Esophagus (tissue), 2 donors: ENCODE data around the gene TSPAN18. TPM values are rescaled to one million over a fixed set of nuclear protein-coding genes. Genes with fewer than 3 reads are reported as not detected.

Experiments used
- H3K27ac ChIP-seq, 2 donors: one replicate each; pipeline ENCODE4 v1.5.1; 2013; ENCODE audit warnings: low read depth in 2 of 2, mild to moderate bottlenecking in 2 of 2, inconsistent platforms in 1 of 2, low read length in 1 of 2, moderate library complexity in 1 of 2
- H3K27me3 ChIP-seq, 2 donors: one replicate each; pipeline ENCODE4 v1.6.1; 2013; ENCODE audit warnings: low read length in 2 of 2, control low read depth in 1 of 2, mild to moderate bottlenecking in 1 of 2; ENCODE audit not compliant: insufficient read depth in 2 of 2, control insufficient read depth in 1 of 2
- H3K36me3 ChIP-seq, 2 donors: one replicate each; pipeline ENCODE4 v1.6.1; 2013; ENCODE audit warnings: low read length in 1 of 2; ENCODE audit not compliant: control insufficient read depth in 2 of 2, insufficient read depth in 2 of 2
- H3K4me1 ChIP-seq, 2 donors: one replicate each; pipeline ENCODE4 v1.6.1; 2013; ENCODE audit warnings: low read length in 1 of 2; ENCODE audit not compliant: control insufficient read depth in 2 of 2, insufficient read depth in 2 of 2
- H3K4me3 ChIP-seq, 2 donors: one replicate each; pipeline ENCODE4 v1.5.1; 2013; ENCODE audit warnings: low read length in 2 of 2, mild to moderate bottlenecking in 2 of 2, low read depth in 1 of 2, moderate library complexity in 1 of 2
- H3K9me3 ChIP-seq, 2 donors: one replicate each; pipeline ENCODE4 v1.6.1; 2013; ENCODE audit warnings: mild to moderate bottlenecking in 2 of 2, low read depth in 1 of 2, low read length in 1 of 2, moderate library complexity in 1 of 2; ENCODE audit not compliant: control insufficient read depth in 2 of 2, insufficient read depth in 1 of 2
- WGBS, 2 donors: extraction: QIAGEN DNeasy Blood & Tissue Kit; methylation state at CpG; one replicate each; pipeline ENCODE4 v1.1.7; 2013; 5-methylcytosine and 5-hydroxymethylcytosine counted together
- polyA plus RNA-seq, 2 donors: library from polyadenylated mRNA; stranded (reverse); fragments of 200-250 nt; gene quantifications; one replicate each; pipeline ENCODE4 v1.2.3, GENCODE V29; 2013
- donor health status: healthy with polysubstance abuse.
- donor health status: Bipolar disorder and iron deficiency.

TSPAN18 gene
- polyA plus RNA-seq, 2 donors: 2.2 to 3.1 TPM

DNA sequence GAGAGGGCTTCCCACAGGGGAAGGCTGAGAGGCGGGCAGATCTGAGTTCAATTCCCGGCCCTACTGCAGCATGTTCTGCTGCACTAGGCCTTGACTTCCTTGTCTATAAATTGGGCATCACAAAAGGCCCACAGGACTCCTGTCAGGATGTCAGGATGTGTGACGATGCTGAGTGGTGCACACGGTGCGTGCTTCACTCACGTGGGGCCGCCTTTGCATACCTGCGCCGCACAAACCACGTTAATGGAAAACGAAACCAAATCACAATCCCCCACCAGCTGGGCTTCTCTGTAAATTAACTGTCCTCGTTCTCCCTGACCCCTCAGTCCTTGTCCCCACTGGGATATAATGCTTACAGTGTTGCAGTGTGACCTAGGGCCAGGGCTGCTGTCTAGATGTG, 32.3 kb upstream of the TSPAN18 start:
- no peaks in the 10 kb centered on the region for H3K9me3 ChIP-seq
- H3K4me1 ChIP-seq: no peaks in the 10 kb centered on the region
- 85 to 86% methylated on average over 12 of the region's 12 CpGs for WGBS, 2 donors
- no peak overlapping the region for H3K27ac ChIP-seq
- H3K27me3 ChIP-seq: no peaks in the 10 kb centered on the region
- H3K4me3 ChIP-seq: no peak overlapping the region
- H3K36me3 ChIP-seq: no peaks in the 10 kb centered on the region

GRCh38 chr11:44695169-44695833, 31.5 kb upstream of the TSPAN18 start:
- Histone ChIP-seq H3K9me3 (no peaks in the 10 kb centered on the region), H3K27me3 (no peaks in the 10 kb centered on the region), H3K27ac (no peak overlapping the region), H3K36me3 (no peaks in the 10 kb centered on the region), H3K4me3 (no peak overlapping the region), H3K4me1 (no peaks in the 10 kb centered on the region)
- WGBS, 2 donors: 70 to 72% methylated on average over 4 of the region's 4 CpGs

DNA sequence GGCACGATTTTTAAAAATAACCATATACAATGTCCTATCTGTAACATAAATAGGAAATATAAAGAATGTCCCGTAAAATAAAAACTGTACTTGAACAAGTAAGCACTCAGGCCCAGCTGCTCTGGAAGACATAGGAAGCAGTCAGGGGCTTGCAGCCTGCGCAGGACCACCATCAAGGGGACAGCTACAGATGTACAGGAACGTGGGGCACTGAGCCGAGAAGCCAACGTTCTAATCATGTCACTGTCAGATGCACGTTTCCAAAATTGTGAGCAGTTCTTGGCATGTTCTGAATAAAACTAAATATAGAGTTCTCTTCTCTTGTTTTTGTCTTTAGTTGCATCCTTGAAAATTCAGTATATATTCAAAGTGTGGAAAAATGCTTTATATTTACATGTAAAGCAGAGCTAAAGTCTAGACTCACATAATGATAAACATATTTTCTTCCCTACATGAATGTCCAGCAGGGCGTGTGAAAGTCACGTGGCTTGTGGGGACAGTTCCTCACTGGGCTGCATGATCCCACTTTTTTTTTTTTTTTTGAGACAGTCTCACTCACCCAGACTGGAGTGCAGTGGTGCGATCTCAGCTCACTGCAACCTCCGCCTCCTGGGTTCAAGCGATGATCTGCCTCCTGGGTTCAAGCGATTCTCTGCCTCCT, 28.4 kb upstream of the TSPAN18 start:
- WGBS, 2 donors: 71 to 75% methylated on average over 13 of the region's 13 CpGs
- no peaks in the 10 kb centered on the region for H3K27me3 ChIP-seq
- no peaks in the 10 kb centered on the region for H3K36me3 ChIP-seq
- H3K27ac ChIP-seq: no peak overlapping the region
- no peaks in the 10 kb centered on the region for H3K9me3 ChIP-seq
- H3K4me3 ChIP-seq: no peak overlapping the region
- peaks cover 0 to 3% of the 10 kb centered on the region in 2 donors for H3K4me1 ChIP-seq

- H3K27me3 ChIP-seq: no peaks in the 10 kb centered on the region
- peaks cover 0 to 3% of the 10 kb centered on the region in 2 donors for H3K4me1 ChIP-seq
- H3K27ac ChIP-seq: no peak overlapping the region
- no peaks in the 10 kb centered on the region for H3K36me3 ChIP-seq
- peaks cover 0 to 5% of the 10 kb centered on the region in 2 donors for H3K9me3 ChIP-seq
- no peak overlapping the region for H3K4me3 ChIP-seq
- WGBS, 2 donors: 61 to 68% methylated on average over 12 of the region's 12 CpGs
These were observed 27.0 kb upstream of the TSPAN18 start for GRCh38 chr11:44699497-44700408.

DNA sequence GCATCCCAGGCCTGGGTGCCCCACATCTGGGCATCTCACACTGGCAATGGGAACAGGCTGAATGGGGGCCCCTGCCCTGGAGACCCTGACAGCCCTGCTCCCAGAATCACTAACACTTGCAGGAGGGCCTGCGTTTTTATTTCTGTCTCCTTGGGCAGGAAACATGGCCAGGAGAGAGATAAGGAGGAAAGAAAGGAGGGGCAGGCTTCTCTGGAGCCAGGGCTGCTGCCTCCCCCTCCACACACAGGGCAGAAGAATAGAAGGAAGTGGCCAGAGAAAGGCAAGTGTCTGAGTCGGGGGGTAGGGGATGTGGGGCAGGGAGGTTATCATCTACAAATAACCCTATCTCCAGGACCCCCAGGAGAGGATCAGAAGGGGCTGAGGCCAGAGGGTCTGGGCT, 25.5 kb upstream of the TSPAN18 start:
- Histone ChIP-seq H3K27ac (no peak overlapping the region), H3K4me3 (no peak overlapping the region), H3K9me3 (peaks cover 0 to 5% of the 10 kb centered on the region in 2 donors), H3K36me3 (no peaks in the 10 kb centered on the region), H3K4me1 (peaks cover 0 to 3% of the 10 kb centered on the region in 2 donors), H3K27me3 (no peaks in the 10 kb centered on the region)
- 29 to 58% methylated on average over 2 of the region's 2 CpGs for WGBS, 2 donors

- WGBS, 2 donors: 58 to 60% methylated on average over 4 of the region's 4 CpGs
- H3K36me3 ChIP-seq: no peaks in the 10 kb centered on the region
- H3K27me3 ChIP-seq: no peaks in the 10 kb centered on the region
- H3K9me3 ChIP-seq: peaks cover 0 to 11% of the 10 kb centered on the region in 2 donors
- peaks cover 0 to 3% of the 10 kb centered on the region in 2 donors for H3K4me1 ChIP-seq
- H3K4me3 ChIP-seq: no peak overlapping the region
- no peak overlapping the region for H3K27ac ChIP-seq
These were observed 23.9 kb upstream of the TSPAN18 start for GRCh38 chr11:44702889-44703288.

GRCh38 chr11:44707094-44707493, 19.7 kb upstream of the TSPAN18 start:
- Histone ChIP-seq H3K4me3 (no peak overlapping the region), H3K36me3 (no peaks in the 10 kb centered on the region), H3K27me3 (no peaks in the 10 kb centered on the region), H3K9me3 (peaks cover 4 to 11% of the 10 kb centered on the region in 2 donors), H3K4me1 (no peaks in the 10 kb centered on the region), H3K27ac (no peak overlapping the region)
- WGBS, 2 donors: 85 to 87% methylated on average over 2 of the region's 2 CpGs

DNA sequence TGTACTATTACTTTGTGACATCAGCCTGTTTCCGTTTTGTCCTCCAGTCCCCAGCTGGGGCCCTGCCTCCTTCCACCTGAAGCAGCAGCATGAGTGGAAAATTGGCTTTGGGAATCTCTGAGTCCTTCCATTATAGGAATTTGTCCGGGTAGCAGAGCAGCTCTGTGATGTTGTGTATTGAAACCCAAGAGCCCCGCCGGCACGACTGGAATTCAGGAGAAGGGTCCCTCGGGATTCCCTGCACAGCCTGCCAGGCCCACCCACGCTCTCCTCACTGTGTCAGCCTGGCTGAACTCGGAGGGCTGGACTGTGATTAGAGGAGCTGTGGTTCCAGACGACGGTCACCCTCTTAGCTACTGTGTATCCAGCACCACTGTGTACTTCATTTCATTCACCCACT, 18.8 kb upstream of the TSPAN18 start:
- Histone ChIP-seq H3K4me1 (no peaks in the 10 kb centered on the region), H3K9me3 (peaks cover 4 to 11% of the 10 kb centered on the region in 2 donors), H3K27ac (no peak overlapping the region), H3K27me3 (no peaks in the 10 kb centered on the region), H3K36me3 (no peaks in the 10 kb centered on the region), H3K4me3 (no peak overlapping the region)
- WGBS, 2 donors: 60 to 75% methylated on average over 9 to 10 of the region's 10 CpGs

GRCh38 chr11:44708523-44709280, 18.1 kb upstream of the TSPAN18 start:
- no peak overlapping the region for H3K27ac ChIP-seq
- no peaks in the 10 kb centered on the region for H3K27me3 ChIP-seq
- H3K9me3 ChIP-seq: peaks cover 4 to 9% of the 10 kb centered on the region in 2 donors
- no peak overlapping the region for H3K4me3 ChIP-seq
- 70 to 71% methylated on average over 6 of the region's 6 CpGs for WGBS, 2 donors
- no peaks in the 10 kb centered on the region for H3K36me3 ChIP-seq
- H3K4me1 ChIP-seq: no peaks in the 10 kb centered on the region
